Naive thymus-derived CD8-positive, alpha-beta T cell (primary cell): Measurements from ENCODE around the gene APOC3. TPM values are rescaled to one million over a fixed set of nuclear protein-coding genes. Genes with fewer than 3 reads are reported as not detected.

Experiments used
- ATAC-seq, 2 donors: fragments of 150-1000 bp; cut with Tn5 transposase in 1 of 2; sonication (Bioruptor Pico), chemical (Tn5 transposase) in 1 of 2; 1 replicate in 1 of 2; 2 replicates in 1 of 2; pipeline ENCODE4 v1.10.0; 2021; ENCODE audit warnings: mild to moderate bottlenecking in 2 of 2, moderate library complexity in 2 of 2
- POLR2A ChIA-PET: fragments of 350-600 bp; sonication (Branson Sonifier 250); formaldehyde crosslinking; loops from one replicate; lab custom pipeline; 2021; ENCODE audit warnings: antibody characterized with exemption; lab: Charles Lee
- DNase-seq, 10 donors: peaks; one replicate each; pipeline versions ENCODE4 v3.0.0 to v3.0.0-alpha.2; 2020 to 2022
- H3K27ac Mint-ChIP-seq, 10 donors: one replicate each; pipeline ENCODE4 v1.8.0; 2020 to 2022; ENCODE audit warnings: mild to moderate bottlenecking in 10 of 10, mixed read lengths in 10 of 10, moderate library complexity in 4 of 10, inconsistent platforms in 1 of 10
- H3K27me3 Mint-ChIP-seq, 5 donors: one replicate each; pipeline ENCODE4 v1.8.0; 2021 to 2022; ENCODE audit warnings: mixed read lengths in 5 of 5
- H3K36me3 Mint-ChIP-seq, 3 donors: one replicate each; pipeline ENCODE4 v1.8.0; 2020 to 2022; ENCODE audit warnings: mixed read lengths in 3 of 3, mild to moderate bottlenecking in 2 of 3, inconsistent platforms in 1 of 3
- H3K4me1 Mint-ChIP-seq, 4 donors: one replicate each; pipeline ENCODE4 v1.8.0; 2021 to 2022; ENCODE audit warnings: mixed read lengths in 4 of 4
- H3K4me3 Mint-ChIP-seq, 10 donors: one replicate each; pipeline ENCODE4 v1.8.0; 2020 to 2022; ENCODE audit warnings: mild to moderate bottlenecking in 10 of 10, mixed read lengths in 10 of 10, moderate library complexity in 6 of 10, inconsistent platforms in 1 of 10
- H3K9me3 Mint-ChIP-seq, 9 donors: one replicate each; pipeline ENCODE4 v1.8.0; 2020 to 2022; ENCODE audit warnings: mixed read lengths in 9 of 9, mild to moderate bottlenecking in 3 of 9, inconsistent platforms in 1 of 9, moderate library complexity in 1 of 9
- polyA plus RNA-seq, 3 donors: library from polyadenylated mRNA; unstranded; fragments of 300-500 nt; fragmentation: Illumina TruSeq; gene quantifications; one replicate each; pipeline ENCODE4 v1.2.3, GENCODE V29; 2021
- total RNA-seq, 8 experiments: library from RNA in 2 of 8; stranded (reverse) in 2 of 8; gene quantifications; one replicate each; pipeline ENCODE4 v1.2.3 and lab custom pipeline; 2021 to 2026

APOC3 gene
- total and polyA plus RNA-seq, 5 experiments from 2014 or later = not detected

GRCh38 chr11:116874251-116874650 is 44.5 kb downstream of the APOC3 start:
- ATAC-seq = no peak
- POLR2A ChIA-PET = interaction anchor here (0.6 to 1.3 kb wide), 2 partner anchors 166 to 231 kb away, joined by 3 to 4 read pairs; no protein-coding TSS in a partner anchor
- DNase-seq = no peak
- H3K9me3 Mint-ChIP-seq = no peaks in the 10 kb centered on the region
- H3K4me1 Mint-ChIP-seq = peaks cover 0 to 5% (median 1%) of the 10 kb centered on the region in 4 donors
- H3K27ac Mint-ChIP-seq = no peak overlapping the region
- no peaks in the 10 kb centered on the region for H3K27me3 Mint-ChIP-seq
- H3K36me3 Mint-ChIP-seq = peaks cover 8 to 65% (median 22%) of the 10 kb centered on the region in 3 donors
- no peak overlapping the region for H3K4me3 Mint-ChIP-seq

GRCh38 chr11:116875194-116875593 is 45.5 kb downstream of the APOC3 start:
- ATAC-seq (no peak), DNase-seq (no peak)
- POLR2A ChIA-PET = no interaction called here
- H3K27ac Mint-ChIP-seq = no peak overlapping the region
- H3K36me3 Mint-ChIP-seq = peaks cover 8 to 56% (median 21%) of the 10 kb centered on the region in 3 donors
- no peaks in the 10 kb centered on the region for H3K27me3 Mint-ChIP-seq
- H3K9me3 Mint-ChIP-seq = no peaks in the 10 kb centered on the region
- H3K4me1 Mint-ChIP-seq = peaks cover 4 to 6% (median 5%) of the 10 kb centered on the region in 4 donors
- no peak overlapping the region for H3K4me3 Mint-ChIP-seq

- H3K36me3 Mint-ChIP-seq = peaks cover 2 to 46% (median 17%) of the 10 kb centered on the region in 3 donors
- POLR2A ChIA-PET = interaction anchor here (1.1 kb wide), 1 partner anchor 218 kb away, joined by 3 read pairs; no protein-coding TSS in a partner anchor
- H3K27ac Mint-ChIP-seq = no peak overlapping the region
- peaks cover 4 to 10% (median 8%) of the 10 kb centered on the region in 4 donors for H3K4me1 Mint-ChIP-seq
- H3K27me3 Mint-ChIP-seq = no peaks in the 10 kb centered on the region
- no peaks in the 10 kb centered on the region for H3K9me3 Mint-ChIP-seq
- DNase-seq (no peak), ATAC-seq (no peak)
- no peak overlapping the region for H3K4me3 Mint-ChIP-seq
These were observed 46.9 kb downstream of the APOC3 start for GRCh38 chr11:116876656-116877055.

GRCh38 chr11:116879800-116880625 is 50.3 kb downstream of the APOC3 start:
- H3K4me3 Mint-ChIP-seq = no peak overlapping the region
- H3K27ac Mint-ChIP-seq = peak overlapping the region in 4 of 10 donors; percentile 6 to 79 (median 42)
- peak; percentile 79 to 82 for ATAC-seq

GRCh38 chr11:116881143-116881542 is 51.4 kb downstream of the APOC3 start:
- Mint-ChIP-seq H3K9me3 (no peaks in the 10 kb centered on the region), H3K27ac (peak overlapping the region in 1 of 10 donors; percentile 11)
- no peak for ATAC-seq

More at GRCh38 chr11:116879800-116880625, 50.3 kb downstream of the APOC3 start:
- peak in 5 of 10 donors; percentile 15 to 50 (median 45) for DNase-seq
- POLR2A ChIA-PET = interaction anchor here (0.6 to 0.8 kb wide), 2 partner anchors 25 to 226 kb away, joined by 4 to 9 read pairs; no protein-coding TSS in a partner anchor
- H3K4me1 Mint-ChIP-seq = peaks cover 4 to 10% (median 8%) of the 10 kb centered on the region in 4 donors
- no peaks in the 10 kb centered on the region for H3K9me3 Mint-ChIP-seq
- H3K36me3 Mint-ChIP-seq = peaks cover 0 to 18% (median 0%) of the 10 kb centered on the region in 3 donors
- H3K27me3 Mint-ChIP-seq = no peaks in the 10 kb centered on the region

GRCh38 chr11:116882386-116882785 is 52.7 kb downstream of the APOC3 start:
- H3K36me3 Mint-ChIP-seq = peaks cover 0 to 17% (median 0%) of the 10 kb centered on the region in 3 donors
- no peaks in the 10 kb centered on the region for H3K9me3 Mint-ChIP-seq
- DNase-seq (no peak), ATAC-seq (no peak)
- H3K4me3 Mint-ChIP-seq = no peak overlapping the region
- H3K4me1 Mint-ChIP-seq = peaks cover 4 to 10% (median 7%) of the 10 kb centered on the region in 4 donors
- POLR2A ChIA-PET = interaction anchor here (0.6 to 0.9 kb wide), 2 partner anchors 29 to 44 kb away, joined by 3 read pairs; no protein-coding TSS in a partner anchor
- peak overlapping the region in 2 of 10 donors; percentile 15 to 28 for H3K27ac Mint-ChIP-seq
- H3K27me3 Mint-ChIP-seq = no peaks in the 10 kb centered on the region

More at GRCh38 chr11:116881143-116881542, 51.4 kb downstream of the APOC3 start:
- peaks cover 0 to 8% (median 0%) of the 10 kb centered on the region in 3 donors for H3K36me3 Mint-ChIP-seq
- H3K27me3 Mint-ChIP-seq = no peaks in the 10 kb centered on the region
- H3K4me3 Mint-ChIP-seq = no peak overlapping the region
- H3K4me1 Mint-ChIP-seq = peaks cover 4 to 10% (median 7%) of the 10 kb centered on the region in 4 donors
- DNase-seq = no peak
- POLR2A ChIA-PET = interaction anchor here (0.5 to 0.6 kb wide), 2 partner anchors 225 to 364 kb away, joined by 3 read pairs; no protein-coding TSS in a partner anchor

Other genes with a start within 250 kb of the APOC3 start
- gene BUD13, start 56.9 kb upstream of the APOC3 start, total RNA-seq = 10 to 100 TPM; 14.2 to 16.2 TPM
- 10 to 100 TPM in 1 of 3 donors, 1 to 10 TPM in 2; 5.4 to 16.2 (median 6.6) TPM for gene BUD13, start 56.9 kb upstream of the APOC3 start, polyA plus RNA-seq
- gene ZPR1, start 41.9 kb upstream of the APOC3 start, total RNA-seq = 10 to 100 TPM; 66.5 to 74.4 TPM
- 10 to 100 TPM; 29.5 to 42.9 (median 36.1) TPM for gene ZPR1, start 41.9 kb upstream of the APOC3 start, polyA plus RNA-seq
- not detected for gene APOA5, start 38.0 kb upstream of the APOC3 start, total RNA-seq
- not detected for gene APOA5, start 38.0 kb upstream of the APOC3 start, polyA plus RNA-seq
- gene APOA4, start 6.6 kb upstream of the APOC3 start, total RNA-seq = not detected
- gene APOA4, start 6.6 kb upstream of the APOC3 start, polyA plus RNA-seq = not detected
- 1 to 10 TPM in 1 of 2 experiments, under 1 TPM in 1; 0.81 to 1.3 TPM for gene APOA1, start 7.7 kb downstream of the APOC3 start, total RNA-seq
- under 1 TPM; 0.17 to 0.29 (median 0.19) TPM for gene APOA1, start 7.7 kb downstream of the APOC3 start, polyA plus RNA-seq